CD4-positive, alpha-beta T cell (primary cell): ENCODE results near the gene CFAP100. TPM values are rescaled to one million over a fixed set of nuclear protein-coding genes. Genes with fewer than 3 reads are reported as not detected.

Experiments
- ATAC-seq: fragments of 200-7000 bp; cut with Tn5 transposase; one replicate; pipeline ENCODE4 v1.10.0; 2022; ENCODE audit warnings: mild to moderate bottlenecking; ENCODE audit not compliant: poor library complexity
- CTCF ChIA-PET: fragments of 350-600 bp; sonication (Branson Sonifier 250); formaldehyde crosslinking; loops from one replicate; lab custom pipeline; 2021; ENCODE audit warnings: antibody characterized with exemption, inconsistent platforms; lab: Charles Lee
- POLR2A ChIA-PET: fragments of 350-600 bp; sonication (Branson Sonifier 250); formaldehyde crosslinking; loops from one replicate; lab custom pipeline; 2021; ENCODE audit warnings: antibody characterized with exemption, inconsistent platforms; lab: Charles Lee
- DNase-seq, 14 experiments: peaks; one replicate each; pipeline ENCODE4 v3.0.0-alpha.2; 2013 to 2020; ENCODE audit warnings: mixed read lengths in 2 of 14
- H3K27ac ChIP-seq, 2 donors: one replicate each; pipeline versions ENCODE4 v1.5.1 to v1.7.0; 2013; ENCODE audit warnings: low read length in 2 of 2, low read depth in 1 of 2, mild to moderate bottlenecking in 1 of 2
- H3K27me3 ChIP-seq, 2 experiments: 1 replicate in 1 of 2; 2 replicates in 1 of 2; pipeline versions ENCODE4 v1.6.1 to v1.7.0; 2013; ENCODE audit warnings: low read length in 2 of 2, control low read depth in 1 of 2, mild to moderate bottlenecking in 1 of 2, moderate library complexity in 1 of 2; ENCODE audit not compliant: insufficient read depth in 2 of 2, control insufficient read depth in 1 of 2
- H3K36me3 ChIP-seq: one replicate; pipeline ENCODE4 v1.6.1; 2013; ENCODE audit warnings: low read length, control low read depth; ENCODE audit not compliant: insufficient read depth
- H3K4me1 ChIP-seq: one replicate; pipeline ENCODE4 v1.6.1; 2013; ENCODE audit warnings: low read length, control low read depth; ENCODE audit not compliant: insufficient read depth
- H3K4me3 ChIP-seq: one replicate; pipeline ENCODE4 v1.5.1; 2013; ENCODE audit warnings: mild to moderate bottlenecking, low read length, moderate library complexity
- H3K9me3 ChIP-seq, 2 experiments: 1 replicate in 1 of 2; 2 replicates in 1 of 2; pipeline versions ENCODE4 v1.6.1 to v1.7.0; 2013; ENCODE audit warnings: low read length in 2 of 2, mild to moderate bottlenecking in 2 of 2, control low read depth in 1 of 2, moderate library complexity in 1 of 2; ENCODE audit not compliant: control insufficient read depth in 1 of 2, insufficient read depth in 1 of 2
- H3K27ac Mint-ChIP-seq: one replicate; pipeline ENCODE4 v1.8.0; 2020; ENCODE audit warnings: mixed read lengths
- H3K27me3 Mint-ChIP-seq: one replicate; pipeline ENCODE4 v1.8.0; 2021; ENCODE audit warnings: mixed read lengths
- H3K36me3 Mint-ChIP-seq: one replicate; pipeline ENCODE4 v1.8.0; 2021; ENCODE audit warnings: low read depth, mixed read lengths
- H3K4me1 Mint-ChIP-seq: one replicate; pipeline ENCODE4 v1.8.0; 2021; ENCODE audit warnings: low read depth, mixed read lengths
- H3K4me3 Mint-ChIP-seq: one replicate; pipeline ENCODE4 v1.8.0; 2020; ENCODE audit warnings: mild to moderate bottlenecking, mixed read lengths
- H3K9me3 Mint-ChIP-seq: one replicate; pipeline ENCODE4 v1.8.0; 2020; ENCODE audit warnings: mixed read lengths
- intact Hi-C, 2 experiments: fragments of 100-400 bp; cut with DNase I in 1 of 2; cut with micrococcal nuclease in 1 of 2; formaldehyde crosslinking; loops; one replicate each; pipeline versions ENCODE4 v1.15.1 to v1.9.0; 2023 to 2025; cut with DNase I, micrococcal nuclease
- total RNA-seq, 174 experiments: library from RNA in 2 of 174; stranded (reverse) in 2 of 174; gene quantifications; one replicate each; pipeline ENCODE4 v1.2.3 and lab custom pipeline; 2021 to 2026
- TF ChIP-seq, protein P1 (sequence below): fragments of 200-600 bp; IDR thresholded peaks from one replicate; pipeline ENCODE4 v1.8.0; 2022; ENCODE audit warnings: antibody characterized with exemption, mild to moderate bottlenecking

CFAP100 gene
- total RNA-seq, 2 experiments from 2014 or later, result not detected

DNA sequence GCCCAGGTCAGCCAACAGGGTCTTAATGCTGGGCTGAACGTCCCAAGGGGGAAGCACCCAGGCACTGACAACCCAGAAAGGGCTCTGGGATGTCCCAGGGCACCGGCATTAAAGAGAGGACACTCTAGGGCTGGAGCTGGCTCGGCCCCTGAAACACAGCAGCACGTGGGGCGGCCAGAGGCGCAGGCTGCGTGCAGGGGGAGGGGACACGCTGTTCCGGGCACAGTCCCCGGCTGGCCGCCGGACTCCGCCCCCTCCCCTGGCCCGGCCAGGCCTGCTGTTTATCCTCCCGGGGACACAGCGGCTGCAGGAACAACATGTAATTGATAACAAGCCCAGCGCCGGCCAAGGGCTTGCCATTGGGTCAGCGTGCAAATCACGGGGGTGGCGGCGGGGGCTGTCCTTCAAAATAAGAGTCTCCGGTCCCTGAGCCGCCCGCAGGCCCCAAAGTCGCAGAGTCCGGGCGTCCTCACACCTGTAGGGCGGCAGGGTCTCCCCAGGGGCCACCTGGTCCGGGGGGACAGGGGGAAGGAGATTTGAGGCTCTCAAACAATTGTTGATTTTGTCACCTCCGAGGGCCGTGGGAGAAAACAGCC, 38.8 kb upstream of the CFAP100 start:
- Mint-ChIP-seq H3K4me3 (peak overlapping the region; percentile 93), H3K36me3 (no peaks in the 10 kb centered on the region), H3K27me3 (peaks cover 46% of the 10 kb centered on the region), H3K4me1 (peaks cover 17% of the 10 kb centered on the region), H3K9me3 (no peaks in the 10 kb centered on the region), H3K27ac (no peak overlapping the region)
- ChIA-PET POLR2A (no interaction called here), CTCF (no interaction called here)
- H3K36me3 ChIP-seq, result no peaks in the 10 kb centered on the region
- no peak for ATAC-seq
- H3K27me3 ChIP-seq, result peaks cover 36 to 45% of the 10 kb centered on the region in 2 experiments
- H3K9me3 ChIP-seq, result peaks cover 0 to 12% of the 10 kb centered on the region in 2 experiments
- TF ChIP-seq, protein P1, sequence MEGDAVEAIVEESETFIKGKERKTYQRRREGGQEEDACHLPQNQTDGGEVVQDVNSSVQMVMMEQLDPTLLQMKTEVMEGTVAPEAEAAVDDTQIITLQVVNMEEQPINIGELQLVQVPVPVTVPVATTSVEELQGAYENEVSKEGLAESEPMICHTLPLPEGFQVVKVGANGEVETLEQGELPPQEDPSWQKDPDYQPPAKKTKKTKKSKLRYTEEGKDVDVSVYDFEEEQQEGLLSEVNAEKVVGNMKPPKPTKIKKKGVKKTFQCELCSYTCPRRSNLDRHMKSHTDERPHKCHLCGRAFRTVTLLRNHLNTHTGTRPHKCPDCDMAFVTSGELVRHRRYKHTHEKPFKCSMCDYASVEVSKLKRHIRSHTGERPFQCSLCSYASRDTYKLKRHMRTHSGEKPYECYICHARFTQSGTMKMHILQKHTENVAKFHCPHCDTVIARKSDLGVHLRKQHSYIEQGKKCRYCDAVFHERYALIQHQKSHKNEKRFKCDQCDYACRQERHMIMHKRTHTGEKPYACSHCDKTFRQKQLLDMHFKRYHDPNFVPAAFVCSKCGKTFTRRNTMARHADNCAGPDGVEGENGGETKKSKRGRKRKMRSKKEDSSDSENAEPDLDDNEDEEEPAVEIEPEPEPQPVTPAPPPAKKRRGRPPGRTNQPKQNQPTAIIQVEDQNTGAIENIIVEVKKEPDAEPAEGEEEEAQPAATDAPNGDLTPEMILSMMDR, result no peak
- H3K4me1 ChIP-seq, result peaks cover 24% of the 10 kb centered on the region
- DNase-seq, result peak in 2 of 14 experiments; percentile 19 to 24
- no peak overlapping the region for H3K27ac ChIP-seq
- intact Hi-C loops, result loop anchor here in 1 of 2 experiments (2.0 to 5.0 kb wide), 5 partner anchors 121 to 1316 kb away; partner anchors contain the start of genes ABTB1, CHCHD6, SLC41A3 and ZXDC
- peak overlapping the region; percentile 45 for H3K4me3 ChIP-seq

DNA sequence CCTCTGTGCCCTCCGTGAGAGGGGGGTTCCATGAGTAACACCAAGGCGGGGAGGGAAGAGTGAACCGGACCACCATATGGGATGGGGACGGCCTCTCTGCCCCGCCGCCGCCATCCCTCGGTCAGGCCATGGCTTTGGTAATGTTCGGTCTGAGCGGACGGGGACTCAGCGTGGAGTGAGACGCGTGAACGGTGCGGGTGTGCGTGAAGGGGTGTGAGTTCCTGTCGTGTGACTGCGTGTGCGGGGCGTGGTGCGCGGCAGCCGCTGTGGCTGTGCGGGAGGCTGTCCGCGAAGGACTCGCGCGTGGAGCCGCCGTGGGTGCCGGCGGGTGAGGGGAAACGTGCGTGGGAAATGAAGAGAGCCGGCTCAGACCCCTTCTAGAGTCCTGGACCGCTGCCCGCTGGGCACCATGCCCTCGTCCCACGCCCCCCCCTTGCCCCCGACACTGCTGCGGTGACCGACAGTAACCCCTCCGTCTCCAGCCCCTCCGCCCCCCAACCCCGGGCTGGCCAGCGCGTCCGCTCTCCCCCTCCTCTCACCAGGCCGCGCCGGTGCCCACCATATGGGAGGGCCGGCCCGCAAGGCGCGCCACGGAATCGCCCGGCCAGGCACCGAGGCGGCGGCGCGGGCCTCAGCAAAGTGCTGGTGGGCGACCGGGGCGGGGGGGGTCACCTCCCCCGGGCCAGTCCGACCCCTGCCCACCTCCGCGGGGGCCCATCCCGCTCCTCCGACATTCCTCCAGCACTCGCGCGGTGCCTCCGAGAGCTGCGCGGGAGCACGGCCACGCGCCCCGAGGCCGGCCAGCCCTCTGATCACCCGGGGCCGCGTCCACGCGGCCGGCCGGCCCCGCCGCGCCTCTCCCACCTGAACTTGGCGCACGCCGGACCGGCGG, 38.1 kb upstream of the CFAP100 start:
- peak; percentile 15 for ATAC-seq

More for the DNA sequence above, 38.1 kb upstream of the CFAP100 start:
- TF ChIP-seq, protein P1, result no peak
- Histone ChIP-seq H3K27ac (no peak overlapping the region), H3K9me3 (peaks cover 0 to 12% of the 10 kb centered on the region in 2 experiments), H3K36me3 (no peaks in the 10 kb centered on the region), H3K4me1 (peaks cover 24% of the 10 kb centered on the region), H3K4me3 (peak overlapping the region; percentile 45), H3K27me3 (peaks cover 38 to 49% of the 10 kb centered on the region in 2 experiments)
- H3K9me3 Mint-ChIP-seq, result no peaks in the 10 kb centered on the region
- peak overlapping the region; percentile 93 for H3K4me3 Mint-ChIP-seq
- POLR2A ChIA-PET, result interaction anchor here (1.7 kb wide), 1 partner anchor 119 kb away, joined by 7 read pairs; the partner anchor contains the start of gene ZXDC
- peaks cover 53% of the 10 kb centered on the region for H3K27me3 Mint-ChIP-seq
- peak in 5 of 14 experiments; percentile 7 to 52 (median 21) for DNase-seq
- CTCF ChIA-PET, result no interaction called here
- intact Hi-C loops, result loop anchor here in 1 of 2 experiments (2.0 to 5.0 kb wide), 5 partner anchors 121 to 1316 kb away; partner anchors contain the start of genes ABTB1, CHCHD6, SLC41A3 and ZXDC
- H3K36me3 Mint-ChIP-seq, result no peaks in the 10 kb centered on the region
- H3K4me1 Mint-ChIP-seq, result peaks cover 17% of the 10 kb centered on the region
- no peak overlapping the region for H3K27ac Mint-ChIP-seq
